K562 (cell line): ENCODE measurements around the gene CEP43. TPM values are rescaled to one million over a fixed set of nuclear protein-coding genes. Genes with fewer than 3 reads are reported as not detected.

Experiments
- CC2D1A ChIP-seq: fragments of 450-650 bp; IDR thresholded peaks from 2 replicates; pipeline ENCODE4 v1.6.1; 2017; ENCODE audit warnings: mild to moderate bottlenecking
- CHD1 ChIP-seq: fragments of 200-600 bp; sonication (generic); IDR thresholded peaks from one replicate; pipeline ENCODE4 v1.6.1; 2012; ENCODE audit warnings: mild to moderate bottlenecking, moderate library complexity, low read length, inconsistent platforms
- CHD4 ChIP-seq: fragments of 200-600 bp; sonication (generic); IDR thresholded peaks from 3 replicates; pipeline ENCODE4 v1.6.1; 2012; ENCODE audit warnings: low read depth, mild to moderate bottlenecking, mixed read lengths, low read length, inconsistent platforms; ENCODE audit not compliant: insufficient read depth, insufficient replicate concordance, poor library complexity, severe bottlenecking
- CTBP1 ChIP-seq: fragments of 450-650 bp; IDR thresholded peaks from 2 replicates; pipeline ENCODE4 v1.6.1; 2016; ENCODE audit warnings: borderline replicate concordance
- EGR1 ChIP-seq: fragments of 450-650 bp; conservative IDR thresholded peaks from 2 replicates; pipeline ENCODE4 v1.6.1; 2017; ENCODE audit warnings: mild to moderate bottlenecking
- FOXK1 ChIP-seq: sonication (generic); formaldehyde crosslinking; IDR thresholded peaks from 2 replicates; pipeline ENCODE4 v1.8.0; 2022; ENCODE audit warnings: missing genetic modification reagents, mild to moderate bottlenecking, borderline replicate concordance
- MAZ ChIP-seq, 2 experiments: fragments of 450-650 bp in 1 of 2; sonication (generic) in 1 of 2; formaldehyde crosslinking; IDR thresholded peaks in 1 of 2; conservative IDR thresholded peaks in 1 of 2; 2 replicates each; pipeline versions ENCODE4 v1.4.0 to v1.5.0; 2020; ENCODE audit warnings: mild to moderate bottlenecking in 1 of 2, missing genetic modification reagents in 1 of 2
- MEF2A ChIP-seq: IDR thresholded peaks from 2 replicates; pipeline ENCODE4 v1.6.1; 2011; ENCODE audit warnings: low read depth, mild to moderate bottlenecking, low read length, moderate library complexity; ENCODE audit not compliant: control insufficient read depth
- NR4A1 ChIP-seq, 2 experiments: fragments of 250-450 bp in 1 of 2; fragments of 450-650 bp in 1 of 2; sonication (Bioruptor Pico) in 1 of 2; IDR thresholded peaks; 2 replicates each; pipeline versions ENCODE4 v1.4.0 to v1.6.1; 2016 to 2020; ENCODE audit warnings: mild to moderate bottlenecking in 2 of 2, missing compliant biosample characterization in 1 of 2, missing genetic modification characterization in 1 of 2, moderate library complexity in 1 of 2
- POLR3G ChIP-seq: IDR thresholded peaks from 2 replicates; pipeline ENCODE4 v1.6.1; 2011; ENCODE audit not compliant: insufficient read length, insufficient replicate concordance; ENCODE audit errors: extremely low read depth
- PURB ChIP-seq: sonication (generic); formaldehyde crosslinking; IDR thresholded peaks from 2 replicates; pipeline ENCODE4 v1.9.0; 2021; ENCODE audit warnings: low read depth, mild to moderate bottlenecking, missing genetic modification reagents
- SIN3B ChIP-seq: fragments of 450-650 bp; IDR thresholded peaks from 2 replicates; pipeline ENCODE4 v1.6.1; 2017; ENCODE audit warnings: low read depth, mild to moderate bottlenecking, moderate library complexity
- SP2 ChIP-seq: IDR thresholded peaks from 2 replicates; pipeline ENCODE4 v1.6.1; 2011; ENCODE audit warnings: mild to moderate bottlenecking, low read depth, low read length, moderate library complexity; ENCODE audit not compliant: poor library complexity, severe bottlenecking; ENCODE audit errors: extremely low read depth
- ZNF354B ChIP-seq: fragments of 250-450 bp; sonication (Bioruptor Pico); IDR thresholded peaks from 2 replicates; pipeline ENCODE4 v1.4.0; 2020
- ZNF778 ChIP-seq: fragments of 450-650 bp; formaldehyde crosslinking; IDR thresholded peaks from 2 replicates; pipeline ENCODE4 v1.4.0; 2020; ENCODE audit warnings: mild to moderate bottlenecking, moderate library complexity
- ZNF830 ChIP-seq: fragments of 250-450 bp; sonication (Bioruptor Pico); IDR thresholded peaks from 2 replicates; pipeline ENCODE4 v1.5.0; 2021; ENCODE audit warnings: mild to moderate bottlenecking
- polyA plus RNA-seq, 8 experiments: library from polyadenylated mRNA; depleted of rRNA in 4 of 8; stranded (reverse) in 5 of 8; unstranded in 3 of 8; fragments of >200 nt; fragmentation: Nextera tagmentation in 2 of 8; fragmentation: Illumina TruSeq in 1 of 8; extraction: Ambion mirVana in 2 of 8; extraction: Trizol in 1 of 8; gene quantifications; 2 replicates each; pipeline versions ENCODE4 v1.2.1 to v1.2.3, GENCODE V29; 2011 to 2014; ENCODE audit warnings: inconsistent platforms in 1 of 8, missing spikeins in 1 of 8
- total RNA-seq, 7 experiments: library from RNA; depleted of rRNA in 6 of 7; stranded (reverse); fragments of >200 nt in 6 of 7; fragmentation: Illumina TruSeq in 2 of 7; extraction: Trizol in 2 of 7; gene quantifications; 2 replicates each; pipeline versions ENCODE4 v1.2.1 to v1.2.3, GENCODE V29; 2011 to 2021; ENCODE audit warnings: low replicate concordance in 1 of 7
- TF ChIP-seq, protein P1 (sequence below): fragments of 250-450 bp; sonication (Bioruptor Pico); IDR thresholded peaks from 2 replicates; pipeline ENCODE4 v1.8.0; 2021; ENCODE audit warnings: borderline replicate concordance, mild to moderate bottlenecking, moderate library complexity; ENCODE audit not compliant: poor library complexity, severe bottlenecking
- TF ChIP-seq, protein P2 (sequence below), 2 experiments: IDR thresholded peaks; 2 replicates each; pipeline ENCODE4 v1.6.1; 2011; ENCODE audit warnings: borderline replicate concordance in 1 of 2, control low read depth in 1 of 2, low read depth in 1 of 2, low read length in 1 of 2, mild to moderate bottlenecking in 1 of 2, mixed read lengths in 1 of 2, moderate library complexity in 1 of 2; ENCODE audit not compliant: insufficient read depth in 1 of 2, insufficient read length in 1 of 2, poor library complexity in 1 of 2, severe bottlenecking in 1 of 2; ENCODE audit errors: extremely low read depth in 1 of 2
- TF ChIP-seq, protein P3 (sequence below), 2 experiments: fragments of 200-800 bp in 1 of 2; sonication (Bioruptor generic) in 1 of 2; sonication (generic) in 1 of 2; formaldehyde crosslinking in 1 of 2; IDR thresholded peaks in 1 of 2; conservative IDR thresholded peaks in 1 of 2; 2 replicates each; pipeline versions ENCODE4 v1.5.0 to v1.6.1; 2016 to 2020; ENCODE audit warnings: missing compliant biosample characterization in 1 of 2, missing genetic modification characterization in 1 of 2, missing genetic modification reagents in 1 of 2

The CEP43 gene
- total and polyA plus RNA-seq, 9 of the 15 experiments (the other 6 are each of a cell fraction or from before 2014, with no cell fraction given) = 15.2 to 55.7 (median 47.4) TPM

DNA sequence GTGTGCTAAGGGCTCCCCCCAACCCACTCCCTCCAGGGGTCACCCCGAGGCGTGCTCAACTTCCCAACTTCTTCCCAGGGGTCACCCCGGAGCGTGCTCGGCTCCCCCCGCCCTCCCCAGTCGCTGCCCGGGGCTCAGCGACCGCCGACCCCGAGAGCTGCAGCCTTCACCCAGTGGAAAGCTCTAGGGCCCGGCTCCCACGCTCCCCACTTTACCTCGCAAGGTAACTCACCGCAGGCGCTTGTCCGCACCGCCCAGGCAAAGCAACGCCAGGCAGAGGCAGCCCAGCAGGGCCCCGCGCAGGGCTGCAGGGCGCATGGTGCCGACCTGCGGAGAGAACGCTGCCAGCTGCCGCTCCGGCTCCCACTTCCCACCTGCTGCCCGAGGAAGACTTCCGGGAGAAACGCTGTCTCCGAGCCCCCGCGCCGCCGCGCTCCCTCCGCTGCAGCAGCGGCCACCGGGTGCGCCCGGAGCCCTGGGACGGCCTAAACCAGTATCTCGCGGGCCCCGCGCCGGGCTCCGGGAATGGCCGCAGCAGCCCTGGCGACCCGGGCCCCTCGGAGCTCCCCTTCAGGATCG lies 43.2 kb upstream of the CEP43 start (continued):
- TF ChIP-seq MAZ (CRISPR knock-in tag; conservative IDR thresholded peaks at IDR 0.05 in 1 of 2, IDR thresholded peaks at IDR 0.05 in 1 of 2) (0 out of 4 replicates have a peak, but pooled peaks of 1 of the 2 experiments have one; percentile 6), CC2D1A (no peak), CHD1 (peak; percentile 82), ZNF778 (CRISPR knock-in tag) (no peak), CHD4 (no peak), FOXK1 (CRISPR knock-in tag) (no peak), PURB (CRISPR knock-in tag) (no peak), MEF2A (no peak), ZNF830 (CRISPR knock-in tag) (peak; percentile 76; the same call in 1 of the 2 replicates), SP2 (no peak), NR4A1 (CRISPR knock-in tag; IDR thresholded peaks at IDR 0.05) (0 out of 2 replicates have a peak, but pooled peaks have one; percentile 37), NR4A1 (tag; IDR thresholded peaks at IDR 0.05) (no peak), EGR1 (no peak), SIN3B (peak; percentile 23; the same call in 1 of the 2 replicates), ZNF354B (no peak), POLR3G (no peak), CTBP1 (no peak)
- TF ChIP-seq, protein P1, sequence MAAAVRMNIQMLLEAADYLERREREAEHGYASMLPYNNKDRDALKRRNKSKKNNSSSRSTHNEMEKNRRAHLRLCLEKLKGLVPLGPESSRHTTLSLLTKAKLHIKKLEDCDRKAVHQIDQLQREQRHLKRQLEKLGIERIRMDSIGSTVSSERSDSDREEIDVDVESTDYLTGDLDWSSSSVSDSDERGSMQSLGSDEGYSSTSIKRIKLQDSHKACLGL (CRISPR knock-in tag) = no peak
- TF ChIP-seq, protein P2, sequence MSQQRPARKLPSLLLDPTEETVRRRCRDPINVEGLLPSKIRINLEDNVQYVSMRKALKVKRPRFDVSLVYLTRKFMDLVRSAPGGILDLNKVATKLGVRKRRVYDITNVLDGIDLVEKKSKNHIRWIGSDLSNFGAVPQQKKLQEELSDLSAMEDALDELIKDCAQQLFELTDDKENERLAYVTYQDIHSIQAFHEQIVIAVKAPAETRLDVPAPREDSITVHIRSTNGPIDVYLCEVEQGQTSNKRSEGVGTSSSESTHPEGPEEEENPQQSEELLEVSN (IDR thresholded peaks at IDR 0.05; ENCODE audit: borderline replicate concordance in 1 of 2, extremely low read depth in 1 of 2, insufficient read depth in 1 of 2, insufficient read length in 1 of 2, low read depth in 1 of 2, low read length in 1 of 2, poor library complexity in 1 of 2, severe bottlenecking in 1 of 2) = peak in 1 of 2 experiments; percentile 73
- TF ChIP-seq, protein P3, sequence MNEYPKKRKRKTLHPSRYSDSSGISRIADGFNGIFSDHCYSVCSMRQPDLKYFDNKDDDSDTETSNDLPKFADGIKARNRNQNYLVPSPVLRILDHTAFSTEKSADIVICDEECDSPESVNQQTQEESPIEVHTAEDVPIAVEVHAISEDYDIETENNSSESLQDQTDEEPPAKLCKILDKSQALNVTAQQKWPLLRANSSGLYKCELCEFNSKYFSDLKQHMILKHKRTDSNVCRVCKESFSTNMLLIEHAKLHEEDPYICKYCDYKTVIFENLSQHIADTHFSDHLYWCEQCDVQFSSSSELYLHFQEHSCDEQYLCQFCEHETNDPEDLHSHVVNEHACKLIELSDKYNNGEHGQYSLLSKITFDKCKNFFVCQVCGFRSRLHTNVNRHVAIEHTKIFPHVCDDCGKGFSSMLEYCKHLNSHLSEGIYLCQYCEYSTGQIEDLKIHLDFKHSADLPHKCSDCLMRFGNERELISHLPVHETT (CRISPR knock-in tag; conservative IDR thresholded peaks at IDR 0.05 in 1 of 2, IDR thresholded peaks at IDR 0.05 in 1 of 2) = no peak
